Panc1 (cell line): ENCODE results near the gene FNBP1L. TPM values are rescaled to one million over a fixed set of nuclear protein-coding genes. Genes with fewer than 3 reads are reported as not detected.

Source experiments
- ATAC-seq: fragments of 200-7000 bp; cut with Tn5 transposase; 2 replicates; pipeline ENCODE4 v1.9.1; 2020; ENCODE audit warnings: mild to moderate bottlenecking, moderate library complexity
- BruUV-seq: library from RNA; stranded (reverse); fragments of 400-500 nt; replicated peaks from 2 replicates; lab custom pipeline; 2021; lab: Mats Ljungman, UMichigan
- CTCF ChIA-PET: fragments of 300-600 bp; sonication (Branson Sonifier 250); formaldehyde crosslinking; loops from one replicate; lab custom pipeline; 2022; ENCODE audit warnings: antibody characterized with exemption; lab: Charles Lee
- POLR2A ChIA-PET: fragments of 300-600 bp; sonication (Branson Sonifier 250); formaldehyde crosslinking; loops from one replicate; lab custom pipeline; 2022; ENCODE audit warnings: antibody characterized with exemption; lab: Charles Lee
- DNase-seq: peaks from one replicate; pipeline ENCODE4 v3.0.0-alpha.2; 2010; ENCODE audit warnings: low read depth, low spot score
- H3K27ac ChIP-seq: 2 replicates; pipeline ENCODE4 v1.5.1; 2011; ENCODE audit warnings: mild to moderate bottlenecking, low read length, inconsistent platforms
- H3K27me3 ChIP-seq: fragments of 200-500 bp; sonication (Bioruptor generic); 2 replicates; pipeline ENCODE4 v1.6.0; 2014; ENCODE audit warnings: low read length, inconsistent platforms; ENCODE audit not compliant: control insufficient read depth, insufficient read depth
- H3K36me3 ChIP-seq: fragments of 200-500 bp; sonication (Bioruptor generic); 2 replicates; pipeline ENCODE4 v1.5.1; 2014; ENCODE audit warnings: inconsistent platforms, mild to moderate bottlenecking, low read length, moderate library complexity; ENCODE audit not compliant: control insufficient read depth, insufficient read depth
- H3K4me1 ChIP-seq: 2 replicates; pipeline ENCODE4 v1.5.1; 2011; ENCODE audit warnings: inconsistent platforms, mild to moderate bottlenecking, low read length, moderate library complexity; ENCODE audit not compliant: control insufficient read depth, insufficient read depth
- H3K4me3 ChIP-seq, 2 experiments: 2 replicates each; pipeline ENCODE4 v1.5.1; 2011 to 2012; ENCODE audit warnings: low read depth in 2 of 2, low read length in 2 of 2, mild to moderate bottlenecking in 2 of 2, inconsistent platforms in 1 of 2, moderate library complexity in 1 of 2
- H3K9me3 ChIP-seq: fragments of 200-500 bp; sonication (Bioruptor generic); 2 replicates; pipeline ENCODE4 v1.5.1; 2014; ENCODE audit warnings: low read depth, mild to moderate bottlenecking, inconsistent platforms, low read length, moderate library complexity; ENCODE audit not compliant: control insufficient read depth, insufficient read depth
- POLR2AphosphoS5 ChIP-seq: IDR thresholded peaks from 2 replicates; pipeline ENCODE4 v1.6.1; 2012; ENCODE audit warnings: mild to moderate bottlenecking, low read depth, low read length, moderate library complexity
- SIN3A ChIP-seq: IDR thresholded peaks from 2 replicates; pipeline ENCODE4 v1.6.1; 2012; ENCODE audit warnings: low read depth, mild to moderate bottlenecking, low read length, moderate library complexity, borderline replicate concordance; ENCODE audit not compliant: insufficient read depth
- TCF7L2 ChIP-seq: IDR thresholded peaks from 2 replicates; pipeline ENCODE4 v1.6.1; 2011; ENCODE audit warnings: mild to moderate bottlenecking, low read depth, low read length, inconsistent platforms
- in situ Hi-C: cut with HindIII; loops from 2 replicates; pipeline ENCODE4 v1.10.0; 2016; ENCODE audit warnings: low sequenced_read_pairs, low pct_unique_long_range_greater_than_20kb
- intact Hi-C: fragments of 100-400 bp; cut with micrococcal nuclease; formaldehyde crosslinking; loops from one replicate; pipeline ENCODE4 v1.10.0; 2022; ENCODE audit not compliant: unreplicated experiment
- total RNA-seq: library from RNA; stranded (reverse); gene quantifications from one replicate; pipeline ENCODE4 v1.2.1, GENCODE V29; 2021; ENCODE audit not compliant: unreplicated experiment
- TF ChIP-seq, protein P1 (sequence below), 2 experiments: IDR thresholded peaks; 2 replicates each; pipeline ENCODE4 v1.6.1; 2011 to 2012; ENCODE audit warnings: low read depth in 2 of 2, control low read depth in 1 of 2, low read length in 1 of 2, mild to moderate bottlenecking in 1 of 2, moderate library complexity in 1 of 2; ENCODE audit not compliant: insufficient read depth in 1 of 2
- TF ChIP-seq, protein P2 (sequence below): fragments of 450-650 bp; IDR thresholded peaks from 2 replicates; pipeline ENCODE4 v1.5.1; 2017; ENCODE audit warnings: mild to moderate bottlenecking

Gene FNBP1L
- total RNA-seq, 1 experiment from 2014 or later, result 25.1 TPM

DNA sequence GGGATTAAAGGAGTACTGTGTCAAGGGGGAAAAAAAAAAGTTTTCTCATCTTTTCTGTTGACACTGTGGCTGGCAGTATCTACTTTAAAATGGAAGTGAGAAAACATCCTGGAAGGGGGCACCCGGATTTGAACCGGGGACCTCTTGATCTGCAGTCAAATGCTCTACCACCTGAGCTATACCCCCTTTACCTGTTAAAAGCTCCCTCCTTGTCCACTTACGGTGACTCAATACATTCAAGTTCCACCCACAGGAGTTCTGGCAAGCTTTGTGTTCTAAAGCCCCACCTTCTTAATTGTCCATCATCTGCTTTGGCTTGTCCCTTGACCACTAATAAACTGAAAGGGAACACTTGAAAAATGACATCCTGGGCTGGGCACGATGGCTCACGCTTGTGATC lies 68.2 kb downstream of the FNBP1L start:
- ATAC-seq (no peak), DNase-seq (no peak)
- TF ChIP-seq TCF7L2 (no peak), POLR2AphosphoS5 (no peak), SIN3A (no peak)
- TF ChIP-seq, protein P1, sequence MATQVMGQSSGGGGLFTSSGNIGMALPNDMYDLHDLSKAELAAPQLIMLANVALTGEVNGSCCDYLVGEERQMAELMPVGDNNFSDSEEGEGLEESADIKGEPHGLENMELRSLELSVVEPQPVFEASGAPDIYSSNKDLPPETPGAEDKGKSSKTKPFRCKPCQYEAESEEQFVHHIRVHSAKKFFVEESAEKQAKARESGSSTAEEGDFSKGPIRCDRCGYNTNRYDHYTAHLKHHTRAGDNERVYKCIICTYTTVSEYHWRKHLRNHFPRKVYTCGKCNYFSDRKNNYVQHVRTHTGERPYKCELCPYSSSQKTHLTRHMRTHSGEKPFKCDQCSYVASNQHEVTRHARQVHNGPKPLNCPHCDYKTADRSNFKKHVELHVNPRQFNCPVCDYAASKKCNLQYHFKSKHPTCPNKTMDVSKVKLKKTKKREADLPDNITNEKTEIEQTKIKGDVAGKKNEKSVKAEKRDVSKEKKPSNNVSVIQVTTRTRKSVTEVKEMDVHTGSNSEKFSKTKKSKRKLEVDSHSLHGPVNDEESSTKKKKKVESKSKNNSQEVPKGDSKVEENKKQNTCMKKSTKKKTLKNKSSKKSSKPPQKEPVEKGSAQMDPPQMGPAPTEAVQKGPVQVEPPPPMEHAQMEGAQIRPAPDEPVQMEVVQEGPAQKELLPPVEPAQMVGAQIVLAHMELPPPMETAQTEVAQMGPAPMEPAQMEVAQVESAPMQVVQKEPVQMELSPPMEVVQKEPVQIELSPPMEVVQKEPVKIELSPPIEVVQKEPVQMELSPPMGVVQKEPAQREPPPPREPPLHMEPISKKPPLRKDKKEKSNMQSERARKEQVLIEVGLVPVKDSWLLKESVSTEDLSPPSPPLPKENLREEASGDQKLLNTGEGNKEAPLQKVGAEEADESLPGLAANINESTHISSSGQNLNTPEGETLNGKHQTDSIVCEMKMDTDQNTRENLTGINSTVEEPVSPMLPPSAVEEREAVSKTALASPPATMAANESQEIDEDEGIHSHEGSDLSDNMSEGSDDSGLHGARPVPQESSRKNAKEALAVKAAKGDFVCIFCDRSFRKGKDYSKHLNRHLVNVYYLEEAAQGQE (IDR thresholded peaks at IDR 0.05; ENCODE audit: insufficient read depth in 1 of 2, low read depth in 2 of 2, low read length in 1 of 2), result no peak
- TF ChIP-seq, protein P2, sequence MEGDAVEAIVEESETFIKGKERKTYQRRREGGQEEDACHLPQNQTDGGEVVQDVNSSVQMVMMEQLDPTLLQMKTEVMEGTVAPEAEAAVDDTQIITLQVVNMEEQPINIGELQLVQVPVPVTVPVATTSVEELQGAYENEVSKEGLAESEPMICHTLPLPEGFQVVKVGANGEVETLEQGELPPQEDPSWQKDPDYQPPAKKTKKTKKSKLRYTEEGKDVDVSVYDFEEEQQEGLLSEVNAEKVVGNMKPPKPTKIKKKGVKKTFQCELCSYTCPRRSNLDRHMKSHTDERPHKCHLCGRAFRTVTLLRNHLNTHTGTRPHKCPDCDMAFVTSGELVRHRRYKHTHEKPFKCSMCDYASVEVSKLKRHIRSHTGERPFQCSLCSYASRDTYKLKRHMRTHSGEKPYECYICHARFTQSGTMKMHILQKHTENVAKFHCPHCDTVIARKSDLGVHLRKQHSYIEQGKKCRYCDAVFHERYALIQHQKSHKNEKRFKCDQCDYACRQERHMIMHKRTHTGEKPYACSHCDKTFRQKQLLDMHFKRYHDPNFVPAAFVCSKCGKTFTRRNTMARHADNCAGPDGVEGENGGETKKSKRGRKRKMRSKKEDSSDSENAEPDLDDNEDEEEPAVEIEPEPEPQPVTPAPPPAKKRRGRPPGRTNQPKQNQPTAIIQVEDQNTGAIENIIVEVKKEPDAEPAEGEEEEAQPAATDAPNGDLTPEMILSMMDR, result no peak
- H3K4me3 ChIP-seq, result no peak overlapping the region
- H3K36me3 ChIP-seq, result no peaks in the 10 kb centered on the region
- intact Hi-C loops, result no loop called here
- POLR2A ChIA-PET, result no interaction called here
- in situ Hi-C loops, result no loop called here
- H3K27me3 ChIP-seq, result no peaks in the 10 kb centered on the region
- no peak overlapping the region for H3K27ac ChIP-seq
- no peaks in the 10 kb centered on the region for H3K4me1 ChIP-seq
- BruUV-seq, result no TSS peak
- H3K9me3 ChIP-seq, result no peaks in the 10 kb centered on the region
- CTCF ChIA-PET, result no interaction called here

DNA sequence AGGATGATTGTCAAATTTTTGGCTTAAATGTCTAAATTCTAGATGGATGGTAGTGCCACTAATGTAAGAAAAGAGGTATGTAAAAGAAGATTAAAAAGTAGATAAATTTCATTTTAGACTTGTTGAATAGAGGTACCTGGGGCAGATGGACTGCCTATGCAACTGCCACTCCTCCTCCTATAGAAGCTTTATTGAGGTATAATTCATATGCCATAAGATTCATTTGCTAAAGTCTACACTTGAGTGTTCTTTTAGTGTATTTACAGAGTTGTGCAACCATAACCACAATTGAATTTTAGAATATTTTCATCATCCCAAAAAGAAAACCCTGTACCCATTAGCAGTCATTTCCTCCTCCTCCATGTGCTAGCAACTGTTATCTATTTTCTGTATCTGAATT lies 70.6 kb downstream of the FNBP1L start:
- intact Hi-C loops, result no loop called here
- no peaks in the 10 kb centered on the region for H3K36me3 ChIP-seq
- CTCF ChIA-PET, result no interaction called here
- H3K4me1 ChIP-seq, result no peaks in the 10 kb centered on the region
- no peak overlapping the region for H3K27ac ChIP-seq
- no TSS peak for BruUV-seq
- no peaks in the 10 kb centered on the region for H3K9me3 ChIP-seq
- ATAC-seq, result no peak
- POLR2A ChIA-PET, result no interaction called here
- TF ChIP-seq POLR2AphosphoS5, result no peak
- TF ChIP-seq, protein P1 (IDR thresholded peaks at IDR 0.05; ENCODE audit: insufficient read depth in 1 of 2, low read depth in 2 of 2, low read length in 1 of 2), result no peak
- TF ChIP-seq SIN3A, result no peak
- TF ChIP-seq, protein P2, result no peak
- no peak for TF ChIP-seq TCF7L2
- no peaks in the 10 kb centered on the region for H3K27me3 ChIP-seq
- H3K4me3 ChIP-seq, result no peak overlapping the region
- in situ Hi-C loops, result no loop called here
- no peak for DNase-seq
